H9 (cell line): ENCODE results near the gene ALG2. TPM values are rescaled to one million over a fixed set of nuclear protein-coding genes. Genes with fewer than 3 reads are reported as not detected.
A peak's percentile ranks its signal among the peaks of the same experiment; 100 is the strongest.

Source experiments
- DNase-seq: peaks from one replicate; pipeline ENCODE4 v3.0.0-alpha.2; 2017
- H2AFZ ChIP-seq: one replicate; pipeline ENCODE4 v1.6.1; 2013; ENCODE audit warnings: mild to moderate bottlenecking, low read length, control low read depth, moderate library complexity
- H2AK5ac ChIP-seq: 2 replicates; pipeline ENCODE4 v1.6.1; 2013; ENCODE audit warnings: low read length, control low read depth, mixed read lengths; ENCODE audit not compliant: insufficient read length
- H2BK120ac ChIP-seq: one replicate; pipeline ENCODE4 v1.6.1; 2013; ENCODE audit warnings: low read depth, mild to moderate bottlenecking, low read length, control low read depth, inconsistent platforms; ENCODE audit not compliant: poor library complexity, severe bottlenecking
- H2BK12ac ChIP-seq: 2 replicates; pipeline ENCODE4 v1.6.1; 2013; ENCODE audit warnings: low read length, control low read depth, mixed read lengths, low read depth; ENCODE audit not compliant: insufficient read length
- H2BK15ac ChIP-seq: 2 replicates; pipeline ENCODE4 v1.6.1; 2013; ENCODE audit warnings: low read depth, low read length, control low read depth
- H2BK20ac ChIP-seq: one replicate; pipeline ENCODE4 v1.6.1; 2013; ENCODE audit warnings: low read depth, mild to moderate bottlenecking, low read length, control low read depth, inconsistent platforms; ENCODE audit not compliant: poor library complexity, severe bottlenecking
- H2BK5ac ChIP-seq: 2 replicates; pipeline ENCODE4 v1.6.1; 2013; ENCODE audit warnings: low read length, control low read depth, mixed read lengths; ENCODE audit not compliant: insufficient read length
- H3K14ac ChIP-seq: 2 replicates; pipeline ENCODE4 v1.6.1; 2013; ENCODE audit warnings: low read length, control low read depth; ENCODE audit not compliant: insufficient read depth
- H3K18ac ChIP-seq: 2 replicates; pipeline ENCODE4 v1.6.1; 2013; ENCODE audit warnings: low read depth, mild to moderate bottlenecking, mixed read lengths, low read length, control low read depth; ENCODE audit not compliant: insufficient read length
- H3K23ac ChIP-seq: 2 replicates; pipeline ENCODE4 v1.6.1; 2013; ENCODE audit warnings: low read length, control low read depth, mixed read lengths, low read depth; ENCODE audit not compliant: insufficient read length
- H3K23me2 ChIP-seq: 2 replicates; pipeline ENCODE4 v1.6.1; 2013; ENCODE audit warnings: low read depth, mild to moderate bottlenecking, mixed read lengths, low read length, control low read depth; ENCODE audit not compliant: insufficient read length, poor library complexity, severe bottlenecking
- H3K27ac ChIP-seq: 2 replicates; pipeline ENCODE4 v1.5.1; 2013; ENCODE audit warnings: low read length, control low read depth, mixed read lengths, low read depth; ENCODE audit not compliant: insufficient read length
- H3K27me3 ChIP-seq: 2 replicates; pipeline ENCODE4 v1.6.1; 2013; ENCODE audit warnings: low read length, control low read depth, inconsistent platforms; ENCODE audit not compliant: insufficient read depth
- H3K4ac ChIP-seq: 2 replicates; pipeline ENCODE4 v1.6.1; 2013; ENCODE audit warnings: low read depth, mild to moderate bottlenecking, control low read depth, inconsistent platforms, low read length, moderate library complexity
- H3K4me1 ChIP-seq: 2 replicates; pipeline ENCODE4 v1.6.1; 2013; ENCODE audit warnings: low read length, control low read depth, inconsistent platforms; ENCODE audit not compliant: insufficient read depth
- H3K4me2 ChIP-seq: 2 replicates; pipeline ENCODE4 v1.6.1; 2013; ENCODE audit warnings: low read length, control low read depth, mixed read lengths; ENCODE audit not compliant: insufficient read length, insufficient read depth
- H3K56ac ChIP-seq: 2 replicates; pipeline ENCODE4 v1.6.1; 2013; ENCODE audit warnings: low read depth, mild to moderate bottlenecking, mixed read lengths, low read length, control low read depth; ENCODE audit not compliant: insufficient read length
- H3K79me1 ChIP-seq: 2 replicates; pipeline ENCODE4 v1.6.1; 2013; ENCODE audit warnings: low read depth, mild to moderate bottlenecking, moderate library complexity, low read length, control low read depth, inconsistent platforms; ENCODE audit not compliant: insufficient read depth, poor library complexity, severe bottlenecking
- H3K79me2 ChIP-seq: 2 replicates; pipeline ENCODE4 v1.6.1; 2013; ENCODE audit warnings: low read length, control low read depth, inconsistent platforms; ENCODE audit not compliant: insufficient read depth
- H3K9ac ChIP-seq: 2 replicates; pipeline ENCODE4 v1.6.1; 2013; ENCODE audit warnings: low read length, control low read depth, mixed read lengths; ENCODE audit not compliant: insufficient read length; ENCODE audit errors: extremely low read depth
- H3K9me3 ChIP-seq: one replicate; pipeline ENCODE4 v1.6.1; 2013; ENCODE audit warnings: low read depth, low read length, inconsistent platforms; ENCODE audit not compliant: control insufficient read depth
- H3T11ph ChIP-seq: one replicate; pipeline ENCODE4 v1.6.1; 2013; ENCODE audit warnings: mild to moderate bottlenecking, low read length, control low read depth, inconsistent platforms
- H4K20me1 ChIP-seq: one replicate; pipeline ENCODE4 v1.6.1; 2013; ENCODE audit not compliant: control insufficient read depth, insufficient read length, insufficient read depth
- H4K5ac ChIP-seq: 2 replicates; pipeline ENCODE4 v1.6.1; 2013; ENCODE audit warnings: low read depth, mild to moderate bottlenecking, mixed read lengths, low read length, control low read depth; ENCODE audit not compliant: insufficient read length
- H4K8ac ChIP-seq: replicated peaks from 2 replicates; pipeline ENCODE4 v1.6.1; 2013; ENCODE audit warnings: low read length, control low read depth, mixed read lengths, low read depth; ENCODE audit not compliant: insufficient read length
- H4K91ac ChIP-seq: 2 replicates; pipeline ENCODE4 v1.6.1; 2013; ENCODE audit warnings: low read depth, mild to moderate bottlenecking, moderate library complexity, mixed read lengths, low read length, control low read depth; ENCODE audit not compliant: insufficient read length
- H3K27ac Mint-ChIP-seq, 3 experiments: 2 replicates in 2 of 3; 3 replicates in 1 of 3; pipeline ENCODE4 v1.8.0; 2020 to 2021; ENCODE audit warnings: mixed read lengths in 3 of 3, mild to moderate bottlenecking in 1 of 3, moderate library complexity in 1 of 3
- H3K27me3 Mint-ChIP-seq: 2 replicates; pipeline ENCODE4 v1.8.0; 2021; ENCODE audit warnings: low read depth, mild to moderate bottlenecking, moderate library complexity, mixed read lengths
- H3K36me3 Mint-ChIP-seq, 3 experiments: 2 replicates in 2 of 3; 3 replicates in 1 of 3; pipeline ENCODE4 v1.8.0; 2020 to 2021; ENCODE audit warnings: low read depth in 3 of 3, mixed read lengths in 3 of 3; ENCODE audit not compliant: insufficient read depth in 1 of 3
- H3K4me1 Mint-ChIP-seq, 2 experiments: 2 replicates each; pipeline ENCODE4 v1.8.0; 2020; ENCODE audit warnings: mixed read lengths in 2 of 2
- H3K4me3 Mint-ChIP-seq, 2 experiments: 2 replicates in 1 of 2; 3 replicates in 1 of 2; pipeline ENCODE4 v1.8.0; 2020 to 2021; ENCODE audit warnings: mild to moderate bottlenecking in 2 of 2, mixed read lengths in 2 of 2, moderate library complexity in 1 of 2
- H3K9me3 Mint-ChIP-seq, 2 experiments: 2 replicates in 1 of 2; 3 replicates in 1 of 2; pipeline ENCODE4 v1.8.0; 2020; ENCODE audit warnings: mild to moderate bottlenecking in 2 of 2, mixed read lengths in 2 of 2, moderate library complexity in 1 of 2
- WGBS: extraction: QIAGEN DNeasy Blood & Tissue Kit; methylation state at CpG from one replicate; pipeline ENCODE4 v1.1.7; 2013; ENCODE audit warnings: missing lambda C conversion rate, low lambda C conversion rate, mixed read lengths; ENCODE audit not compliant: insufficient read length; ENCODE audit errors: extremely low coverage; 5-methylcytosine and 5-hydroxymethylcytosine counted together
- total RNA-seq: library from RNA; stranded (reverse); gene quantifications from 2 replicates; pipeline ENCODE4 v1.2.1, GENCODE V29; 2021
- TF ChIP-seq, protein P1 (sequence below): fragments of 200-600 bp; sonication (generic); conservative IDR thresholded peaks from 3 replicates; pipeline ENCODE4 v1.8.0; 2021; ENCODE audit warnings: antibody characterized with exemption, mild to moderate bottlenecking

The ALG2 gene
- total RNA-seq, 1 experiment from 2014 or later, result 30.1 TPM

DNA sequence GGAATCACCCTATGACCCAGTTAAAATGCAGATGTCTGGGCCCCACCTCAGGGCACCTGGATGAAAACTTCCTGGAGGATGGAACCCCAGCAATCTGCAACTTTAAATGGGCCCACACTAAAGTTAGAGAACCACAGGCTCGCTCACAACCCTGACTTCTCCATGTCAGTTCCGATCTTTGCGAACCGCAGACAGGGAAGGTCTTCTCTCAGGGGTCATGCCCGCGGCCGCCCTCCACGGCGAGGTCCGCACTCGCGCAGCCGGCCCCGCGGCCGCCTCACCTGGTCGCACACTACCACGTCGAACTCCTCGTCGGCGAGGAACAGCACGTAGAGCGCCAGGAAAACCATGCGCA, 499 bp downstream of the ALG2 start:
- no peak overlapping the region for H3K18ac ChIP-seq
- peak overlapping the region; percentile 96 for H3K14ac ChIP-seq
- Mint-ChIP-seq H3K27me3 (no peaks in the 10 kb centered on the region), H3K9me3 (no peaks in the 10 kb centered on the region), H3K27ac (peak overlapping the region; percentile 36 to 79 (median 79); a peak in 5 of 7 replicates), H3K4me1 (peaks cover 18 to 24% of the 10 kb centered on the region in 2 experiments), H3K36me3 (peaks cover 21 to 35% (median 28%) of the 10 kb centered on the region in 3 experiments; a peak in 6 of 7 replicates), H3K4me3 (peak overlapping the region; percentile 97 to 98)
- no peak overlapping the region for H4K91ac ChIP-seq
- H3K79me1 ChIP-seq, result no peaks in the 10 kb centered on the region
- no peak overlapping the region for H2AFZ ChIP-seq
- no peak overlapping the region for H2AK5ac ChIP-seq
- no peak overlapping the region for H2BK5ac ChIP-seq
- no peak overlapping the region for H4K5ac ChIP-seq
- H2BK120ac ChIP-seq, result no peak overlapping the region
- no peak overlapping the region for H3K27ac ChIP-seq
- no peaks in the 10 kb centered on the region for H3K9me3 ChIP-seq
- no peak overlapping the region for H2BK15ac ChIP-seq
- peak overlapping the region; percentile 98 for H3K4me2 ChIP-seq
- H2BK12ac ChIP-seq, result no peak overlapping the region
- TF ChIP-seq, protein P1, sequence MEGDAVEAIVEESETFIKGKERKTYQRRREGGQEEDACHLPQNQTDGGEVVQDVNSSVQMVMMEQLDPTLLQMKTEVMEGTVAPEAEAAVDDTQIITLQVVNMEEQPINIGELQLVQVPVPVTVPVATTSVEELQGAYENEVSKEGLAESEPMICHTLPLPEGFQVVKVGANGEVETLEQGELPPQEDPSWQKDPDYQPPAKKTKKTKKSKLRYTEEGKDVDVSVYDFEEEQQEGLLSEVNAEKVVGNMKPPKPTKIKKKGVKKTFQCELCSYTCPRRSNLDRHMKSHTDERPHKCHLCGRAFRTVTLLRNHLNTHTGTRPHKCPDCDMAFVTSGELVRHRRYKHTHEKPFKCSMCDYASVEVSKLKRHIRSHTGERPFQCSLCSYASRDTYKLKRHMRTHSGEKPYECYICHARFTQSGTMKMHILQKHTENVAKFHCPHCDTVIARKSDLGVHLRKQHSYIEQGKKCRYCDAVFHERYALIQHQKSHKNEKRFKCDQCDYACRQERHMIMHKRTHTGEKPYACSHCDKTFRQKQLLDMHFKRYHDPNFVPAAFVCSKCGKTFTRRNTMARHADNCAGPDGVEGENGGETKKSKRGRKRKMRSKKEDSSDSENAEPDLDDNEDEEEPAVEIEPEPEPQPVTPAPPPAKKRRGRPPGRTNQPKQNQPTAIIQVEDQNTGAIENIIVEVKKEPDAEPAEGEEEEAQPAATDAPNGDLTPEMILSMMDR, result no peak
- no peak for DNase-seq
- no peaks in the 10 kb centered on the region for H3K27me3 ChIP-seq
- H3K4ac ChIP-seq, result no peak overlapping the region
- no peak overlapping the region for H4K8ac ChIP-seq
- peaks cover under 1% of the 10 kb centered on the region; the same call in 1 of the 2 replicates for H3K4me1 ChIP-seq
- whole genome bisulfite sequencing, result no CpG with 5 or more reads among the region's 25 CpGs
- H3K56ac ChIP-seq, result no peak overlapping the region
- no peak overlapping the region for H3K23ac ChIP-seq
- H4K20me1 ChIP-seq, result no peaks in the 10 kb centered on the region
- peak overlapping the region; percentile 88 for H3K9ac ChIP-seq
- peaks cover 5% of the 10 kb centered on the region for H3K23me2 ChIP-seq
- no peak overlapping the region for H2BK20ac ChIP-seq
- H3K79me2 ChIP-seq, result peaks cover 22% of the 10 kb centered on the region; the same call in 1 of the 2 replicates
- H3T11ph ChIP-seq, result no peak overlapping the region
